ENCODE results near the gene PPP1R9B. TPM values are rescaled to one million over a fixed set of nuclear protein-coding genes. Genes with fewer than 3 reads are reported as not detected.

PPP1R9B gene
- total and polyA plus RNA-seq, 2 experiments from 2014 or later = 5.1 to 26.2 TPM

GRCh38 chr17:50198026-50198669, 47.7 kb upstream of the PPP1R9B start:
- H3K27ac ChIP-seq = peak overlapping the region; percentile 88
- no peak for TF ChIP-seq EZH2 (IDR thresholded peaks at IDR 0.05; ENCODE audit: borderline replicate concordance)
- peak; percentile 65 for TF ChIP-seq CTCF (IDR thresholded peaks at IDR 0.05; ENCODE audit: poor library complexity)

GRCh38 chr17:50196826-50197225, 46.3 kb upstream of the PPP1R9B start:
- Histone ChIP-seq H3K9me3 (ENCODE audit: low read depth) (no peaks in the 10 kb centered on the region), H3K36me3 (replicated peaks; ENCODE audit: insufficient read depth, low read depth) (no peaks in the 10 kb centered on the region), H3K4me3 (no peak overlapping the region), H2AFZ (no peak overlapping the region), H3K27me3 (peaks cover 4% of the 10 kb centered on the region), H3K9me2 (replicated peaks; ENCODE audit: insufficient read depth) (no peaks in the 10 kb centered on the region), H3K4me1 (ENCODE audit: insufficient read depth) (peaks cover 27% of the 10 kb centered on the region), H3K79me2 (peaks cover 43% of the 10 kb centered on the region), H4K20me1 (ENCODE audit: insufficient read depth, poor library complexity, severe bottlenecking) (peaks cover 61% of the 10 kb centered on the region), H3K4me2 (peak overlapping the region; percentile 70), H3K27ac (peak overlapping the region; percentile 88)
- 78% methylated on average over 6 of the region's 6 CpGs for WGBS (ENCODE audit: low lambda C conversion rate, missing lambda C conversion rate)
- DNase-seq (ENCODE audit: low spot score) = no peak
- TF ChIP-seq EZH2 (IDR thresholded peaks at IDR 0.05; ENCODE audit: borderline replicate concordance) = no peak
- TF ChIP-seq CTCF (IDR thresholded peaks at IDR 0.05; ENCODE audit: poor library complexity) = no peak
- TF ChIP-seq EZH2phosphoT487 (IDR thresholded peaks at IDR 0.05; ENCODE audit: low read depth, severe bottlenecking, unreplicated experiment) = no peak

More at GRCh38 chr17:50198026-50198669, 47.7 kb upstream of the PPP1R9B start:
- H3K9me3 ChIP-seq (ENCODE audit: low read depth) = no peaks in the 10 kb centered on the region
- H3K79me2 ChIP-seq = peaks cover 39% of the 10 kb centered on the region
- H4K20me1 ChIP-seq (ENCODE audit: insufficient read depth, poor library complexity, severe bottlenecking) = peaks cover 48% of the 10 kb centered on the region
- H2AFZ ChIP-seq = no peak overlapping the region
- DNase-seq (ENCODE audit: low spot score) = peak; percentile 84
- peaks cover 27% of the 10 kb centered on the region for H3K4me1 ChIP-seq (ENCODE audit: insufficient read depth)
- no peak overlapping the region for H3K4me3 ChIP-seq
- H3K9me2 ChIP-seq (replicated peaks; ENCODE audit: insufficient read depth) = no peaks in the 10 kb centered on the region
- peaks cover 4% of the 10 kb centered on the region for H3K27me3 ChIP-seq
- WGBS (ENCODE audit: low lambda C conversion rate, missing lambda C conversion rate) = 39% methylated on average over 7 of the region's 7 CpGs
- no peaks in the 10 kb centered on the region for H3K36me3 ChIP-seq (replicated peaks; ENCODE audit: insufficient read depth, low read depth)
- peak overlapping the region; percentile 70 for H3K4me2 ChIP-seq

- 79% methylated on average over 5 of the region's 5 CpGs for WGBS (ENCODE audit: low lambda C conversion rate, missing lambda C conversion rate)
- peaks cover 69% of the 10 kb centered on the region for H4K20me1 ChIP-seq (ENCODE audit: insufficient read depth, poor library complexity, severe bottlenecking)
- no peaks in the 10 kb centered on the region for H3K9me3 ChIP-seq (ENCODE audit: low read depth)
- no peak for TF ChIP-seq EZH2 (IDR thresholded peaks at IDR 0.05; ENCODE audit: borderline replicate concordance)
- no peak for TF ChIP-seq EZH2phosphoT487 (IDR thresholded peaks at IDR 0.05; ENCODE audit: low read depth, severe bottlenecking, unreplicated experiment)
- no peak for TF ChIP-seq CTCF (IDR thresholded peaks at IDR 0.05; ENCODE audit: poor library complexity)
- no peak for DNase-seq (ENCODE audit: low spot score)
- H3K79me2 ChIP-seq = peaks cover 40% of the 10 kb centered on the region
- H3K4me3 ChIP-seq = no peak overlapping the region
- H3K9me2 ChIP-seq (replicated peaks; ENCODE audit: insufficient read depth) = no peaks in the 10 kb centered on the region
- H3K4me2 ChIP-seq = peak overlapping the region; percentile 70
- peaks cover 1% of the 10 kb centered on the region for H3K27me3 ChIP-seq
- H3K36me3 ChIP-seq (replicated peaks; ENCODE audit: insufficient read depth, low read depth) = no peaks in the 10 kb centered on the region
- H2AFZ ChIP-seq = no peak overlapping the region
- peaks cover 27% of the 10 kb centered on the region for H3K4me1 ChIP-seq (ENCODE audit: insufficient read depth)
- peak overlapping the region; percentile 88 for H3K27ac ChIP-seq
Observed at GRCh38 chr17:50196036-50196435, 45.6 kb upstream of the PPP1R9B start.

Measured in hepatocyte (in vitro differentiated cells).